NCI-H1417 treated with DMSO at 0.1 percent for 48 hours (cell line): ENCODE data around the gene EGFLAM.

Experiments used
- DNase-seq: peaks from one replicate; lab custom pipeline; 2025; lab: John Stamatoyannopoulos, UW

EGFLAM gene

GRCh38 chr5:38448568-38449350, 190.4 kb downstream of the EGFLAM start:
- DNase-seq, result no peak

GRCh38 chr5:38450627-38451026, 192.3 kb downstream of the EGFLAM start:
- no peak for DNase-seq

GRCh38 chr5:38451074-38451725, 192.8 kb downstream of the EGFLAM start:
- no peak for DNase-seq

DNA sequence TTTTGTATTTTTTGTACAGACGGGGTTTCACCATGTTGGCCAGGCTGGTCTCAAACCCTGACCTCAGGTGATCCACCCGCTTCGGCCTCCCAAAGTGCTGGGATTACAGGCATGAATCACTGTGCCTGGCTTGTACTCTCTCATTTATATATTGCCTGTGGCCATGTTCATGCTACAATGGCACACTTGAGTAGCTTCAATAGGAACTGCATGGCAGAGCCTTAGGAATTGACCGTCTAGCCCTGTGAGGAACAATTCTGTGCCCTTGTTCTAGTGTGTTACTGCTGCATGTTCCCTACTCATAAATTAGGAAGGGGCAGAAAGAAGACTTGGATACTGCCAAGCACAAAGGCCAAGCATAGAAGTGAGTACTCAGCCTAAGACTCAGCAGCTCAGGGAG, 193.8 kb downstream of the EGFLAM start:
- DNase-seq, result no peak

GRCh38 chr5:38453506-38453905, 195.1 kb downstream of the EGFLAM start:
- no peak for DNase-seq

DNA sequence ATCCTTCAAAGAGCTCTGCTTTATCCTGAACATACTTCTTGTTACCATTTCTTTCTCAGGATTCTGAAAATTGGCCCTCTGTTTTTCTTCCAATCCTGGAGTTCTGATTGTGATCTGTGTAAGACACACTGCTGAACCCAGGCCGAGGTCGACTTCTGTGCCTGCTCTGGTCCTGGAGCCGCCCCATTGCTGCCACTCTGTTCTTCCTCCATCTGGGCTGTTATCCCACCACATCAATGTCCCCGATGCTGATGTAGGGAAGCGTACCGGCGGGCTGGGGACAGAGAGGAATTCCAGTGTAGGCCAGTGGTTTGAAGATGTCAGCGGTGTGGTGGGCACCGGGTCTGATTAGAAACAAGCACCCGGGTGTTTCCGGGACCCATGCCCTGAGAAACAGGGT, 195.6 kb downstream of the EGFLAM start:
- no peak for DNase-seq

- DNase-seq, result no peak
Measured at GRCh38 chr5:38455796-38456330, 197.5 kb downstream of the EGFLAM start.

GRCh38 chr5:38456657-38457399, 198.5 kb downstream of the EGFLAM start:
- no peak for DNase-seq

GRCh38 chr5:38458174-38458573, 199.8 kb downstream of the EGFLAM start:
- no peak for DNase-seq

DNA sequence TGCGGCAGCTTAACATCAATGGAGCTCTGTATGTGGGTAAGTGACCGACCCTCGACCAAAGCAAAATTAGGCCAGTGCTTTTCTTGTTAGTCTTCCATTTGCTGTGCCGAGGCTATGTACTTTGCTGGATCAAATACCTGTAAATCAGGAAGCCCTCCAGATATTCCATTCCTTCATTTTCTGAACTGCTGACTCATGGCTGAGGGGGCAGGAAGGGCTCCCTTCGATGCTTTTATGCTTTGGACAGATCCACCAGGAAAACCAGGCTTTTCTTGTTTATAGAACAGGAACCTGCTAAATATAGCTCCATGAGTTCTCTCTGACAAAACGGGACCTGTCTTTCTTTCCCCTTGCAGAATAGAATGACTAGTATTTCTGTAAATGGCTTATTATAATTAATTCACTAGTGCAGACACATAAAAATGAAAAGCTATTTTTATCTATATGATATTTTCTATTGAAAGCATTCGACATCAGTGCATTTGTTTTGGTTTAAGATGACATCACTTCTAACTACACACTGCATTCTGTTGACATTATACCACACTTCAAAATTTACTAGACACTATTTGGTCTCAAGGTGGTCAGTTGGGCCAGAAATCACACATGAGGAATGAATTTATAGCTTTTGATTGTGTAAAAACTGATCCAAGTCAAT, 204.7 kb downstream of the EGFLAM start:
- DNase-seq, result no peak

GRCh38 chr5:38463634-38464521, 205.5 kb downstream of the EGFLAM start:
- DNase-seq, result no peak

DNA sequence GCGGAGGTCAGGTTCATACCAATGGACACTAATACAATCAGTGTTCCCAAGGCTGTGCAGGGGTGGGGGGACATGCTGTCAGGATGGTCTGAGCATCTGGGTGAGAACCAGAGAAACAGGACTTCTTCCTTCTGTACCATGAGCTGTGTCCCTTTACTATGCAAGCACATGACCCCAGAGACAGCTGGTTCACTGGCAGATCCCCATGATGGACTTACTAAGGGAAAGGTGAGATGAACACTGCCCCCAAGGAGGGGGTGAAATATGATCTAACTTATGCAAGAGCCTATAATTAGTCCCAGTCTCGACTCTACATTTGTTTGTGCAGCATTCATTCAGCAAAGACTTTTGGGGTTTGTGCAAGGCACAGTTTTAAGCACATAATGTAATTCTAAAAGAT, 206.7 kb downstream of the EGFLAM start:
- DNase-seq, result no peak

GRCh38 chr5:38465702-38466423, 207.5 kb downstream of the EGFLAM start:
- DNase-seq, result no peak

- DNase-seq, result no peak
Measured at GRCh38 chr5:38466424-38467189, 208.2 kb downstream of the EGFLAM start.

GRCh38 chr5:38467353-38468040, 209.1 kb downstream of the EGFLAM start:
- no peak for DNase-seq

DNA sequence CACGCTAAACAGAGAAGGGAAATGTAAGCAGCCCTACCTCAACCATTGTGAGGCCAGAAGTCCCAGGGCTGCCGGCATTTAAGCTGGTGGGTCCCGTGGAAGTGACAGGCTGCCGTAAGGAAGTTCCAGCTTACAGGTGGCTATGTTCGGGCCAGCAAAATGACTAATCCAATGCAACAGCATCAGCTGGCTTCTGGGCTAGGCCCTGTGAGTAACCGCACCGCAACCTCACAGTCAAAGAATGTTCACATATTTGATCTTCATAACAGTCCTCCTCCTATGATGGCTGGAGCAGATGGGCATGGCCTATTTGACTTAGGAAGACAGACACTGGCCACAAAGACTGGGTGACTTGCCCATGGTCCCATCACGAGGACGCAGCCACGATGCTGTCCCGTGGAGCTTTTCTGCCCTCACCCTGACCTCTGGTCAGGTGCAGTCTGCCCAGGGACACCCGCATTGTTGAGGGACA, 209.9 kb downstream of the EGFLAM start:
- no peak for DNase-seq

GRCh38 chr5:38468978-38469706, 210.8 kb downstream of the EGFLAM start:
- no peak for DNase-seq

GRCh38 chr5:38469707-38470267, 211.4 kb downstream of the EGFLAM start:
- DNase-seq, result no peak
